Gastroesophageal sphincter (tissue), 3 donors: ENCODE results near the gene DZIP1L.

Experiments
- POLR2A ChIP-seq, 2 donors: fragments of 450-650 bp; IDR thresholded peaks; one replicate each; pipeline ENCODE4 v1.6.1; 2017; ENCODE audit warnings: antibody characterized with exemption in 2 of 2, mild to moderate bottlenecking in 2 of 2, moderate library complexity in 1 of 2
- TF ChIP-seq, protein P1 (sequence below), 4 experiments: fragments of 200-600 bp in 2 of 4; fragments of 450-650 bp in 2 of 4; sonication (generic) in 1 of 4; IDR thresholded peaks; one replicate each; pipeline ENCODE4 v1.5.1; 2017 to 2019; ENCODE audit warnings: antibody characterized with exemption in 4 of 4, mild to moderate bottlenecking in 2 of 4, moderate library complexity in 2 of 4

DNA sequence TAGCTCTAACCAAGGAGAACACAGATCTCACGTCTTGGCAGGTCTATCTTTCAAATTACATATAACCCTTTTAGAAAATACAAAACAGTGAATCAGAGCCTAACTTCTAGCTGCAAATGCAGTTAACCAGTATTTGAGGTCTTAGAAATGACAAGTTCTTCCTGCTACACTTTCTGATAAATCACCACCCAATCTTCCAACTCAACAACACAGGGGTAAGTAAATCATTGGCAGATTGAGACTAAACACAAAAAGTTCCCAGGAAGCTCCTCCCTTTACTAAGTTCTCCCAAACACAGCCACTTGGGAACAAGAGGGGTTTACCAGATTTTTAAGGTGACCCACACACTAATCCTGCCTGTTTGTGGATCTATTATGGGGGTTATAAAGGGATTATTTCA is 16.8 kb upstream of the DZIP1L start, which contains the start of gene A4GNT:
- TF ChIP-seq, protein P1, sequence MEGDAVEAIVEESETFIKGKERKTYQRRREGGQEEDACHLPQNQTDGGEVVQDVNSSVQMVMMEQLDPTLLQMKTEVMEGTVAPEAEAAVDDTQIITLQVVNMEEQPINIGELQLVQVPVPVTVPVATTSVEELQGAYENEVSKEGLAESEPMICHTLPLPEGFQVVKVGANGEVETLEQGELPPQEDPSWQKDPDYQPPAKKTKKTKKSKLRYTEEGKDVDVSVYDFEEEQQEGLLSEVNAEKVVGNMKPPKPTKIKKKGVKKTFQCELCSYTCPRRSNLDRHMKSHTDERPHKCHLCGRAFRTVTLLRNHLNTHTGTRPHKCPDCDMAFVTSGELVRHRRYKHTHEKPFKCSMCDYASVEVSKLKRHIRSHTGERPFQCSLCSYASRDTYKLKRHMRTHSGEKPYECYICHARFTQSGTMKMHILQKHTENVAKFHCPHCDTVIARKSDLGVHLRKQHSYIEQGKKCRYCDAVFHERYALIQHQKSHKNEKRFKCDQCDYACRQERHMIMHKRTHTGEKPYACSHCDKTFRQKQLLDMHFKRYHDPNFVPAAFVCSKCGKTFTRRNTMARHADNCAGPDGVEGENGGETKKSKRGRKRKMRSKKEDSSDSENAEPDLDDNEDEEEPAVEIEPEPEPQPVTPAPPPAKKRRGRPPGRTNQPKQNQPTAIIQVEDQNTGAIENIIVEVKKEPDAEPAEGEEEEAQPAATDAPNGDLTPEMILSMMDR (IDR thresholded peaks at IDR 0.05) = no peak
- TF ChIP-seq POLR2A (IDR thresholded peaks at IDR 0.05) = no peak
